22Rv1 (cell line): ENCODE data around the gene JAML.

Experiments used
- H3K27ac ChIP-seq: fragments of 450-650 bp; 2 replicates; pipeline ENCODE4 v1.5.1; 2017
- ZFX ChIP-seq: fragments of 450-650 bp; IDR thresholded peaks from 2 replicates; pipeline ENCODE4 v1.6.1; 2017; ENCODE audit warnings: antibody characterized with exemption, borderline replicate concordance
- TF ChIP-seq, protein P1 (sequence below): fragments of 450-650 bp; IDR thresholded peaks from 2 replicates; pipeline ENCODE4 v1.5.1; 2017; ENCODE audit warnings: mild to moderate bottlenecking

Gene JAML

DNA sequence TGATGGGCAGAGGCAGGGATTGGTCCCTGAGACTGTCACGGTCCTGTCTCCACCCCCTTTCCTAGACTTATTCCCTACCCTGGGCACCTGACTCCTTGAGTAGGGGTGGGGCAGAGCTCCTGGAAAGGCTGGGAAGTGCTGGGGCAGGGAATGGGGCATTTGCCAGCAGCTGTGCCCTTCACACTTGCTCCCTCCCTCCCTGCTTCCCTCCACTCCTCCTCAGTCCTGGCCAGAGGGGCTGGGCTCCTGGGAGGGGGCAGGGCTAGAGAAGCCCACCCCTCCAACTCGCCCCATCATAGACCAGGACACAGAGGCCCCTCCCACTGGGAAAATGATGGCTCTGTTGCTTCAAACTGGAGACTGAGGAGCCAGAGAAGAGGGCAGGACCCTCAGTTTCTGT is 59.9 kb downstream of the JAML start:
- no peak overlapping the region for H3K27ac ChIP-seq
- TF ChIP-seq ZFX = no peak
- TF ChIP-seq, protein P1, sequence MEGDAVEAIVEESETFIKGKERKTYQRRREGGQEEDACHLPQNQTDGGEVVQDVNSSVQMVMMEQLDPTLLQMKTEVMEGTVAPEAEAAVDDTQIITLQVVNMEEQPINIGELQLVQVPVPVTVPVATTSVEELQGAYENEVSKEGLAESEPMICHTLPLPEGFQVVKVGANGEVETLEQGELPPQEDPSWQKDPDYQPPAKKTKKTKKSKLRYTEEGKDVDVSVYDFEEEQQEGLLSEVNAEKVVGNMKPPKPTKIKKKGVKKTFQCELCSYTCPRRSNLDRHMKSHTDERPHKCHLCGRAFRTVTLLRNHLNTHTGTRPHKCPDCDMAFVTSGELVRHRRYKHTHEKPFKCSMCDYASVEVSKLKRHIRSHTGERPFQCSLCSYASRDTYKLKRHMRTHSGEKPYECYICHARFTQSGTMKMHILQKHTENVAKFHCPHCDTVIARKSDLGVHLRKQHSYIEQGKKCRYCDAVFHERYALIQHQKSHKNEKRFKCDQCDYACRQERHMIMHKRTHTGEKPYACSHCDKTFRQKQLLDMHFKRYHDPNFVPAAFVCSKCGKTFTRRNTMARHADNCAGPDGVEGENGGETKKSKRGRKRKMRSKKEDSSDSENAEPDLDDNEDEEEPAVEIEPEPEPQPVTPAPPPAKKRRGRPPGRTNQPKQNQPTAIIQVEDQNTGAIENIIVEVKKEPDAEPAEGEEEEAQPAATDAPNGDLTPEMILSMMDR = no peak

DNA sequence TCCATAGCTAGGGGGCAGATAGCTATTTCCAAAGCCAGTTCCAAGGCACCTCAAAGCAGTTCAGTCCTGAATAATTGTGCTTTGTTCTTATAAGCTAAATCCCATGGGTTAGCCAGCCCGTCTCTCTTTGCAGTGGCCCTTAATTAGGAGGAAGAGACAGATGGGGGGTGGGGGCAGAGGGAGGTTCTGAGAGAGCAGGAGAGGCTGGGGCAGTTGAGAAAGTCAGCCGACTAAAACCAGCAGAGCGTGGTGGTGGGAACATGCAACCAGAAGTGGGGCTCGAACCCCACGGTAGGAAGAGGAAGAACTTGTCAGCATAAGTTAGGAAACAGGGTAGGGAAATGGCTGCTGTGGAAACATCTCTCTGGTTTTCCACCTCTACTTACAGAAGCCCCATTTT is 61.3 kb downstream of the JAML start:
- no peak for TF ChIP-seq ZFX
- TF ChIP-seq, protein P1 = no peak
- H3K27ac ChIP-seq = no peak overlapping the region

DNA sequence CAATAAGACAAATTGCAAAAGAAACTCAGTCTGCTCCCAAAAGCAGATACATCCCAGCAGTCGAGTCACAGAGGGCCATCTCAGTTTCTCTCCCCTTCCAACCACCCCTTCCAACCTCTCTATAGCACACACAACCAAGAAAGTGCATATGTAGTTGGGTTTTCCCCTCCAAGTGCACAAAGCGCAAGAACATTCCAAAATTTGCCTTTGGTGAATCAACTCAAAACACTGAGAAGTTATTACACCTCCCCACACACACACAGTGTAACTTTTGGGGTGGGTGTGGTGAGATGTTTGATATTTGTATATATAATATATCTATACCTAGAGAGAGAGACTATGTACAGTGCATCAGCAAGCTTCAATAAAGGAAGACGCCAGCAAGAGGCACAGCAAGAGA is 62.0 kb downstream of the JAML start:
- H3K27ac ChIP-seq = no peak overlapping the region
- TF ChIP-seq, protein P1 = no peak
- TF ChIP-seq ZFX = no peak

GRCh38 chr11:118161786-118162185 is 63.0 kb downstream of the JAML start:
- TF ChIP-seq, protein P1 = no peak
- no peak for TF ChIP-seq ZFX
- H3K27ac ChIP-seq = no peak overlapping the region

- no peak overlapping the region for H3K27ac ChIP-seq
- TF ChIP-seq, protein P1 = no peak
- no peak for TF ChIP-seq ZFX
These were observed 67.5 kb downstream of the JAML start for GRCh38 chr11:118157186-118157895.

DNA sequence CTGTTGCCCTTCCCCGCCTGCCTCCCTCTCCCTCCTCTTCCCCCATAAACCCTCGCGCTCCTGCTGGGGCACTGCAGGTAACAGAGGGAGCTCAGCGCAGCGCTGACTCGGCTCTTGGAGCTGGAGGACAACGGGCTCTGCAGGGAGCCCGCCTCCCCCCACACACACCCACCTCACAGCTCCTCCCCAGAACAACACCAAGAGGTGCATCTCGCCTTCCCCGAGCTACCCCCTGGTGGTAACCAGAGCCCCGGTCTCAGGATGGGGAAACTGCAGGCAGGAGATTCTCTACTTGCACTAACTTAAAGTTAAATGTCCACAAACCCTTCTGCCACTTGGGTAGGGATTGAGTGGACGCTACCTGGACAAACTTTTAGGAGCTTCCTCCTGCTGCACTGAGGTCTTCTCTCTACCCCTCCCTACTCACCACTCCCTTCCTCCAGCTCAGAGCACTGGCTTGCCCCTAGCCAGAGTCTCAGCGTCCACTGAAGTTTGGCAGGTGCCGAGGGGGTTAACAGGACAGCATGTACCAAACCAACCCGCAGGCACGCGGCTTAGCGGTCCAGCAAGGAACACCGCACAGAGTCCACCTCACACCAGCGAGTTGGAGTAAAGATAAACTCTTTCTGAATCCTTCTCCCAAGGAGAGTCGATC is 68.2 kb downstream of the JAML start:
- H3K27ac ChIP-seq = no peak overlapping the region
- TF ChIP-seq, protein P1 = no peak
- no peak for TF ChIP-seq ZFX

DNA sequence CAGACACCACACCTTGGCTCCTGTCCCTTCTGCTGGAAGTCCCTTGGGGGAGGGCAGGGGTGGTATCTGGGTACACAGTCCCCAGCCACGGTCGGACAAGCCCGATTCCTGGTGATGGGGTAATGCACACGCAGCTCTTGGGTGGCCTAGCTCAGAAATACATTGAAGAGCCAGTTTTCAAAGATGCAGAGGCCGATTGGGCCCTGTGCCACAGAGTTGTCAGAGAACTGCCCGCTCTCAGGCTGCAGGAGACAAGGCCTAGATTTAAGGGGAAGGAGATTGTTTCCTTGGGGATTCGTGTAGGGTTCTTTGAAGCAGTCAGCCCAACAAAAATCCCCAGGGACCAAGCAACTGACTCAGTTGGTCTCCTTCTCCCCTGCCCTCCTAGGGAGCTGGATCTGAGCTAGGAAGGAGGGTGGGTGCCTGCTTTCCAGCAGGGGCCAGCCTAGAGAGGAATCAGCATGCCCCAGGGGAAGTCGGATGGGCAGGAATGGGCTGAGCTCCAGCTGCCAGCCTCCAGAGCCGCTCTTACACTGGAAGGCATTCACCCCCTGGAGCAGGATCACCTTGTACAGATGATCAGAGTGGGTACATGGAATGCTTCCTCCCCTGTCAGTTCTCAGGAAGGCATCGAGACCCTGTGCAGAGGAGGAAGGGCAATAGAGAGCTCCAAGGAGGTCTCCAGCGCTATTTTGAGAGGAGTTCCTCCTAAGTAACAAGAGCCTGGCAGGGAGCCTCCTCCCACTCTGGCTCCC is 68.9 kb downstream of the JAML start:
- no peak overlapping the region for H3K27ac ChIP-seq
- TF ChIP-seq ZFX = no peak
- TF ChIP-seq, protein P1 = no peak
